Smooth muscle cell of bladder (primary cell): Measurements from ENCODE around the gene ESYT3. TPM values are rescaled to one million over a fixed set of nuclear protein-coding genes. Genes with fewer than 3 reads are reported as not detected.

Experiments
- total RNA-seq: library from RNA; depleted of rRNA; stranded (reverse); fragments of >200 nt; gene quantifications from 2 replicates; pipeline ENCODE4 v1.2.3, GENCODE V29; 2014

ESYT3 gene
- total RNA-seq: 0.28 and 0.83 TPM in 2 replicates

GRCh38 chr3:138434276-138434874 lies at the start of gene ESYT3:
Gene ESYT3, plus strand, starts transcription at chr3:138434616. Its CDS starts 183 bp downstream, at chr3:138434799.

Other genes with a start within 250 kb of the ESYT3 start
- 34.1 and 35.9 TPM in 2 replicates for gene ARMC8, start 247.3 kb upstream of the ESYT3 start, total RNA-seq
- gene NME9, start 104.8 kb upstream of the ESYT3 start, total RNA-seq: 0.09 TPM in 1 of 2 replicates, not detected in the other
- gene MRAS, start 86.0 kb upstream of the ESYT3 start, total RNA-seq: 37.0 and 67.5 TPM in 2 replicates
- 19.5 and 22.2 TPM in 2 replicates for gene CEP70, start 159.6 kb downstream of the ESYT3 start, total RNA-seq
- gene FAIM, start 174.2 kb downstream of the ESYT3 start, total RNA-seq: 8.0 and 8.1 TPM in 2 replicates